Fibroblast of skin of right biceps (primary cell): ENCODE data around the gene CDKN1A.
"Not testable (repeated sequence)": the region's sequence is repeated elsewhere in the genome, so short reads cannot be mapped to it uniquely, and the experiment has no call there.

Source experiments
- DNase-seq: peaks from one replicate; pipeline ENCODE4 v3.0.0-alpha.2; 2013

The CDKN1A gene

GRCh38 chr6:36722879-36723278 lies 44.4 kb downstream of the CDKN1A start:
- DNase-seq: no peak

GRCh38 chr6:36723992-36724391 lies 45.5 kb downstream of the CDKN1A start:
- not testable (repeated sequence) for DNase-seq

- DNase-seq: peak; percentile 52
Observed at GRCh38 chr6:36724514-36725390, 46.2 kb downstream of the CDKN1A start.

- DNase-seq: no peak
Observed at GRCh38 chr6:36725581-36725980, 47.1 kb downstream of the CDKN1A start.

GRCh38 chr6:36727505-36728021 lies 49.0 kb downstream of the CDKN1A start:
- peak; percentile 53 for DNase-seq

GRCh38 chr6:36728289-36729160 lies 50.0 kb downstream of the CDKN1A start:
- DNase-seq: no peak

GRCh38 chr6:36729161-36729524 lies 50.6 kb downstream of the CDKN1A start:
- peak; percentile 61 for DNase-seq

GRCh38 chr6:36730424-36731380 lies 52.2 kb downstream of the CDKN1A start:
- no peak for DNase-seq

GRCh38 chr6:36731622-36732310 lies 53.3 kb downstream of the CDKN1A start:
- DNase-seq: no peak

GRCh38 chr6:36733300-36733699 lies 54.8 kb downstream of the CDKN1A start:
- DNase-seq: no peak

- DNase-seq: no peak
Observed at GRCh38 chr6:36734486-36735060, 56.1 kb downstream of the CDKN1A start.

GRCh38 chr6:36735110-36736071 lies 56.9 kb downstream of the CDKN1A start:
- DNase-seq: peak; percentile 85
